Measurements from ENCODE around the gene TTLL12.

GRCh38 chr22:43176090-43176489, 10.8 kb downstream of the TTLL12 start:
- TF ChIP-seq CTCF (optimal IDR thresholded peaks at IDR 0.05 in 1 of 3, IDR thresholded peaks at IDR 0.05 in 1 of 3, conservative IDR thresholded peaks at IDR 0.05 in 1 of 3; ENCODE audit: extremely low read depth in 1 of 3, insufficient read depth in 2 of 3, low read length in 3 of 3): no peak
- TF ChIP-seq EZH2 (IDR thresholded peaks at IDR 0.05; ENCODE audit: low read length): no peak

Data from keratinocyte (primary cell).